HFFc6 (cell line): ENCODE data around the gene CAMK2G. TPM values are rescaled to one million over a fixed set of nuclear protein-coding genes. Genes with fewer than 3 reads are reported as not detected.

Experiments used
- DNase-seq: peaks from one replicate; pipeline ENCODE4 v3.0.0-alpha.2; 2018
- H3K27ac Mint-ChIP-seq: 2 replicates; pipeline ENCODE4 v1.8.0; 2020; ENCODE audit warnings: mild to moderate bottlenecking, mixed read lengths
- H3K27me3 Mint-ChIP-seq: 2 replicates; pipeline ENCODE4 v1.8.0; 2021; ENCODE audit warnings: mild to moderate bottlenecking, moderate library complexity, mixed read lengths; ENCODE audit not compliant: insufficient read depth
- H3K36me3 Mint-ChIP-seq: 2 replicates; pipeline ENCODE4 v1.8.0; 2021; ENCODE audit warnings: low read depth, mixed read lengths
- H3K4me1 Mint-ChIP-seq: 2 replicates; pipeline ENCODE4 v1.8.0; 2020; ENCODE audit warnings: low read depth, mixed read lengths
- H3K4me3 Mint-ChIP-seq: 2 replicates; pipeline ENCODE4 v1.8.0; 2020; ENCODE audit warnings: mild to moderate bottlenecking, moderate library complexity, mixed read lengths
- H3K9me3 Mint-ChIP-seq: 2 replicates; pipeline ENCODE4 v1.8.0; 2020; ENCODE audit warnings: mild to moderate bottlenecking, mixed read lengths
- CTCF ChIP-seq: fragments of 200-600 bp; sonication (generic); IDR thresholded peaks from 2 replicates; pipeline ENCODE4 v1.5.0; 2021; ENCODE audit warnings: antibody characterized with exemption, mild to moderate bottlenecking
- total RNA-seq, 6 experiments: library from RNA; stranded (reverse); fragmentation: NEBNext Ultra II Directional; extraction: Animal tissue kit (Norgen Biotek cat#: 25700); gene quantifications; 2 replicates in 1 of 6; 3 replicates in 5 of 6; pipeline ENCODE4 v1.2.3, GENCODE V29; 2021

The CAMK2G gene
- total RNA-seq, 6 experiments from 2014 or later, result 24.6 to 33.1 (median 28.1) TPM

- Mint-ChIP-seq H3K27me3 (peaks cover 2% of the 10 kb centered on the region), H3K4me1 (peaks cover 17% of the 10 kb centered on the region; the same call in 1 of the 2 replicates), H3K9me3 (peaks cover 48% of the 10 kb centered on the region), H3K36me3 (peaks cover 66% of the 10 kb centered on the region), H3K27ac (no peak overlapping the region), H3K4me3 (no peak overlapping the region)
- TF ChIP-seq CTCF, result no peak
- DNase-seq, result no peak
These were observed 43.4 kb upstream of the CAMK2G start for GRCh38 chr10:73917566-73918305.

- no peak overlapping the region for H3K4me3 Mint-ChIP-seq
- peaks cover 48% of the 10 kb centered on the region for H3K9me3 Mint-ChIP-seq
- peaks cover 3% of the 10 kb centered on the region for H3K27me3 Mint-ChIP-seq
- H3K27ac Mint-ChIP-seq, result no peak overlapping the region
- peaks cover 70% of the 10 kb centered on the region for H3K36me3 Mint-ChIP-seq
- TF ChIP-seq CTCF, result no peak
- H3K4me1 Mint-ChIP-seq, result peaks cover 22% of the 10 kb centered on the region
- DNase-seq, result no peak
These were observed 42.6 kb upstream of the CAMK2G start for GRCh38 chr10:73916761-73917470.

GRCh38 chr10:73915206-73915851 lies 41.0 kb upstream of the CAMK2G start:
- Mint-ChIP-seq H3K27ac (no peak overlapping the region), H3K36me3 (peaks cover 69% of the 10 kb centered on the region), H3K9me3 (peaks cover 41% of the 10 kb centered on the region), H3K4me1 (peaks cover 33% of the 10 kb centered on the region), H3K4me3 (no peak overlapping the region), H3K27me3 (peaks cover 2% of the 10 kb centered on the region)
- no peak for DNase-seq
- no peak for TF ChIP-seq CTCF

- Mint-ChIP-seq H3K4me1 (peaks cover 40% of the 10 kb centered on the region), H3K36me3 (peaks cover 63% of the 10 kb centered on the region), H3K4me3 (no peak overlapping the region; the same call in 1 of the 2 replicates), H3K9me3 (peaks cover 30% of the 10 kb centered on the region), H3K27ac (no peak overlapping the region), H3K27me3 (peaks cover 2% of the 10 kb centered on the region)
- no peak for TF ChIP-seq CTCF
- no peak for DNase-seq
These were observed 39.7 kb upstream of the CAMK2G start for GRCh38 chr10:73914036-73914435.

- Mint-ChIP-seq H3K4me1 (peaks cover 65% of the 10 kb centered on the region), H3K4me3 (peak overlapping the region; percentile 95), H3K27ac (peak overlapping the region; percentile 83), H3K27me3 (peaks cover 2% of the 10 kb centered on the region), H3K9me3 (peaks cover 10% of the 10 kb centered on the region; the same call in 1 of the 2 replicates), H3K36me3 (peaks cover 42% of the 10 kb centered on the region)
- no peak for TF ChIP-seq CTCF
- no peak for DNase-seq
These were observed 37.2 kb upstream of the CAMK2G start for GRCh38 chr10:73911553-73912004.
